Hypothalamus (tissue), 51 donors: ENCODE measurements around the gene NR1H3.
"Not testable (repeated sequence)": the region's sequence is repeated elsewhere in the genome, so short reads cannot be mapped to it uniquely, and the experiment has no call there.

Experiments used
- DNase-seq, 51 donors: peaks; one replicate each; lab custom pipeline; 2025; lab: John Stamatoyannopoulos, UW

The NR1H3 gene

GRCh38 chr11:47257517-47258316, at the start of gene NR1H3:
NR1H3 (plus strand) TSS chr11:47257996; CDS start chr11:47259217, 1,221 bp downstream.
- DNase-seq, result peak in 24 of 51 donors; percentile 5 to 68 (median 50)

GRCh38 chr11:47208008-47208552, 49.7 kb upstream of the NR1H3 start:
- DNase-seq, result not testable (repeated sequence)

GRCh38 chr11:47208628-47209027, 49.2 kb upstream of the NR1H3 start:
- DNase-seq, result no peak

DNA sequence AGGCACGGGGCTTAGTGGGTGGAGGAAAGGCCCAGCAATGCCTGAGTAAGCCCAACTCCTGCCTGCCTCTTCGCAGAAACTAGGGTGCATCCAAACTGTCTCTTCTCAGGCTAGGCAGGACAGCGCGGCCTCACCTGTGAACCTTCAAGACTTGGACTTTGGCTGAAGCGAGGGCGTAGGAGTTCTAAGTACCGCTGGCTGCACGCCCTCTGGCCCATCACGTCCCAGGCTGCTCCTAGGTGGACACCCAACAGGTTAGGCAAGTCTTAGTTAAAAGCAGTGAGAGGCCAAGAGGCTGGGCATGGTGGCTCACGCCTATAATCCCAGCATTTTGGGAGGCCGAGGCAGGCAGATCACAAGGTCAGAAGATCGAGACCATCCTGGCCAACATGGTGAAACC, 44.9 kb upstream of the NR1H3 start:
- no peak for DNase-seq

- peak; percentile 27 to 97 (median 87) for DNase-seq
Measured at GRCh38 chr11:47213950-47214565, 43.7 kb upstream of the NR1H3 start.

- DNase-seq, result no peak
Measured at GRCh38 chr11:47215366-47215910, 42.4 kb upstream of the NR1H3 start.

DNA sequence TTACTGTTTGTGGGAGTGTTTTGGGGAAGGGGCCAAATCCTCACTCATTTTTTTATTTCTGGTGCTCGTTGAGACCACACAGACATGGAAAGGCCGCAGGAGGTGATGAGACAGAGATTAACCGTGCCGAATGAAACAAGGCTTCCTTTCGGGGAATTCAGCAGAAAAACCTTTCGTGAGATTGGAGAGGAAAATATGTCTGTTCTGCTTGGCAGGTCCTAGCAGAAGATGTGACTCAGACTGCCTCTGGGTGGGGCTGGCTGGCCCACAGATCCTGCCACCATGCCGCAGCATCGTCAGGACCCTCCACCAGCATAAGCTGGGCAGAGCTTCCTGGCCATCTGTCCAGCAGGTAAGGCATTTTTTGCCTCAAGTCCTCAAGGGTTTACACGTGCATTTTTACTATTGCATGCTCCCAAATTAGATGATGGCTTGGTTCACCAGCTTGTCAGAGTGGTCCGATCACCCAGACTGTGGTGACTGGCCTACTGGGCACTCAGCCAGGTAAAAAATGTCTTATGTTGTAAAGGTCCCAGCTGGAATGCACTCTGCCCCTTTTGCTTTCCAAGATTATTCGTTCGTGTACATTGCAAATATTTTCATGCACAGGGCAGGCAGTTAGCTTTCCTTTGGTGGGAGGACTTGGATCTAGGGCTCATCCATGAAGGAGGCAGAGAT, 41.5 kb upstream of the NR1H3 start:
- peak in 4 of 51 donors; percentile 3 to 24 (median 10) for DNase-seq

DNA sequence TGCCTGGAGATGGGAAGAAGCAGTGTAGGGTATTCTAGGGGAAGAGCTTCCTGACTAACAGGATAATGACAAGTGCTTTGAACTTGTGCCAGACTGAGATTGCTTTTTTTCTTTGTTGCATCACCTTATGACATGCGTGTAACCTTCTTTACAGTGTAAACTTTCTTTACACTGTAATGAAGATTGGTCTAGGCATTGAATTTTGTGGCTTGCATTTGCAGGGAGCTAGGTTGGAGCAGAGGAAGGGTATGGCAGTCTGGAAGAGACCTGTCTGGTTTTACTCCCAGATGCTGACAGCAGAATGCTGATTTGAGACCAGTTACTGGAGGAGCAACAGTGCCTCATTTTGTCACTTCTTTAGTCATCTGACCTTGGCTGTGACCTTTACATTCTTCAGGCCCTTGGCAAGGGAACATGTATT, 37.4 kb upstream of the NR1H3 start:
- DNase-seq, result no peak

DNA sequence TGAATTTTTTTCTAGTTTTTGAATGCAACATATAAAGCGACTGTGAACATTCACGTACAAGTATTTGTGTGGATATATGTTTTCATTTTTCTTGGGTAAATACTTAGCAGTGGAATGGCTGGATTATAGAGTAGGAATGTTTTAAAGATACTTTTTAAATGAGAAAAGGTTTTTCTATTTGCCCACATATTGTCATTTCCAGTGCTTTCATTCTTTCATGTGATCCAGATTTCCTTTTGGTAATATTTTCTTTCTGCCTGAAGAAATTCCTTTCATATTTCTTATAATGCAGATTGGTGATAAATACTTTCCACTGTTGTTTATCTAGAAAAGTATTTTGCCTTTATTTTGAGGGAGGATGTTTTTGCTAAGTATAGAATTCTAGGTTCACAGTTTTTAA, 35.1 kb upstream of the NR1H3 start:
- no peak for DNase-seq

DNA sequence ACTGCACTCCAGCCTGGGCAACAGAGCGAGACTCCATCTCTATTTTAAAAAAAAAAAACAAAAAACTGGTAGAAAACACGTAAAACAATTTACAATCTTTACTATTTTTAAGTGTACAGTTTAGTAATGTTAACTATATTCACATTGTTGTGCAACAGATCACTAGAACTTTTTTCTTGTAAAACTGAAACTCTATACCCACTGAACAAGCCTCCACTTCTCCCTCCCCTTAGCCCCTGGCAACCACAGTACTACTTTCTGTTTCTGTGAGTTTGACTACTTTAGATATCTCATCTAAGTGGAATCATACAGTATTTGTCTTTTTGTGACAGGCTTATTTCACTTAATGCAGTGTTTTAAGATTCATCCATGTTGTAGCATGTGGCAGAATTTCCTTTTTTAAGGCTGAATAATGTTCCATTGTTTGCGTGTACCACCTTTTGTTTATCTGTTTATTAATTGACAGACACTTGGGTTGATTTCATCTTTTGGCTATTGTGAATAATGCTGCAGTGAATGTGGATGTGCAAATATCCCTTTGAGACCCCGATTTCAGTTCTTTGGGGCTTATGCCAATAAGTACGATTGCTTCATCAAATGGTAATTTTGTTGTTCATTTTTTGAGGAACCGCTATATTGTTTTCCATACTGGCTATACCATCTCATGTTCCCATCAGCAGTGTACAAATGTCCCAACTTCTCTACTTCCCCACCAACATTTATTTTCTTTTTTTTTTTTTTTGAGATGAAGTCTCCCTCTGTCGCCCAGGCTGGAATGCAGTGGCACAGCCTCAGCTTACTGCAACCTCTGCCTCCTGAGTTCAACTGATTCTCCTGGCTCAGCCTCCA, 32.0 kb upstream of the NR1H3 start:
- no peak for DNase-seq

DNA sequence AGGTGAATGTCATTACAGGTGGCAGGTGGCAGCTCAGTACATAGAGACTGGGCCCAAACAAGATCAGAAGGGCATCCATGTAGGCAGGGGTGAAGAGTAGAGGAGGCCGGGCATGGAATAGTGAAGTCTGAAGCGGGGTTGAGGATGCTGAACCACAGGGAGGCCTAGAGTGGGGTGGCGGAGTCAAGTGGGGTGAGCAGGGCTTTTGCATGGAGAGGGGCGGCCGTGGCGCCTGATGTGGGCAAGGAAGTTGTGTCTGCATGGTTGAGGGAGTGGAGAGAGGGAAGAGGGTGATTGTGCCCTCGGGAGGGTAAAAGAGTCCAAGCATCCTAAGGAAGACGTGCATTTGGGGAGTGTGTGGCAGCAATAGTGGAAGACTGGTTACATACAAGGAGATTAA, 28.6 kb upstream of the NR1H3 start:
- DNase-seq, result no peak

GRCh38 chr11:47233051-47233450, 24.7 kb upstream of the NR1H3 start:
- DNase-seq, result no peak

DNA sequence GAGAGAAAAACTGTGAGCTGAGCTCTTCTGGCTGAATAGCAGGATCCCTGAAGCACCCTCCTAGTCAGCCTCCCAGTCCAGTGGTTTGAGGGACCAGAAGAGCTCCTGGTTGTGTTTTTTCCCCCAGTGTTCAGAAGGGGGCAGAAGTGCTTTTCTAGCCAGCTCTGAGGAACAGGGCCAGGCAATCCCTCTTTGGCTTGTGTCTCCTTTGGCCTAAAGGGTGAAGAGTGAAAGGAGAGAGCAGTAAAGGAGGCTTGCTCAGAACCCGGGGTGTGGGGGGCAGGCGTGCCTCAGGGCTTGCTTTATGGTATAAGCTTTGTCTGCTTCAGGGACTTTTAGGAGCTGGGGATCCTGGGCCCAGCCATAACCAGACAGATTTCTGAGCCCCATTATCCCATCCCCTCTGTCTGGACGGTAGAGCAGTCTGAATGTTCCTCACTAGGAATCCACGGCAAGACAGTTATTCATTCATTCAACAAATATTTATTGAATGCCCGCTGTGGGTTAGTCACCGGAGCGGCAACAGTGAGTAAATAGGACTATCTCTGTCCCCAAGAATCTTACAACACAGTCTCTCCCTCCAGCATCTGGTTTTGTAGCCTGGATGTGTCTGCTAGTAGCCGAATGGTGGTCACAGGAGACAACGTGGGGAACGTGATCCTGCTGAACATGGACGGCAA, 23.7 kb upstream of the NR1H3 start:
- peak in 3 of 51 donors; percentile 5 to 29 (median 17) for DNase-seq

DNA sequence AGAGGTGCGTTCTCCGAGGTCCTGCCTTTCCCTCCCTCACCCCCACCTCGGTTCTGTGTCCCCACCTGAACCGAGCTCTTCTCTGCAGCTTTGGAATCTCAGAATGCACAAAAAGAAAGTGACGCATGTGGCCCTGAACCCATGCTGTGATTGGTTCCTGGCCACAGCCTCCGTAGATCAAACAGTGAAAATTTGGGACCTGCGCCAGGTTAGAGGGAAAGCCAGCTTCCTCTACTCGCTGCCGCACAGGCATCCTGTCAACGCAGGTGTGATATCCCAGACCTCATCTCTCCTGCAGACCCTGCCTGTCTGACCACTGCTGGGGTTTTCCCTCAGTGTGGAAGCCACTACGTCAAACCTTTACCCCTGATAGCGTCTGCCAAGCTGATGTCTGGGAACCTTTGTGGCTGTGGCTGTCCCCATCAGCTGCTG, 23.1 kb upstream of the NR1H3 start:
- DNase-seq, result no peak

GRCh38 chr11:47235163-47235562, 22.6 kb upstream of the NR1H3 start:
- DNase-seq, result no peak

- no peak for DNase-seq
Measured at GRCh38 chr11:47236482-47236881, 21.3 kb upstream of the NR1H3 start.

DNA sequence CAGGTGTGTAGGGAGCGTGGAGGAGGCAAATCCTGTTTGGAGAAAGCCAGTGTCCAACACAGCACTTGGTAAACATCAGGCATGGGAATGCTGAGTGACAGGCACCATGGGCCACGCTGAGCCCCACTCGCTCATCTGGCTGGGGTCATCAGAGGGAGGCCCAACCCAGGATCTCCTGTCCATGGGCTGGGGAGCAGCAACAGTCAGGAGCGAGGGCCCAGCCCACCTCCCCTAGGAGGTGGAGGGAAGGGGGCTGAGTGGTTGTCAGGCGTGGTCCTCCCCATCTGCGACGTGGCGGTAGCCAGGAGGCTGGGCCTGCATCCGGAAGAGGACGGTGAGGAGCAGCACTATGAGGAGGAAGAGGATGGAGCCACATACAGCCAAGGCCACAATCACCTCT, 17.9 kb upstream of the NR1H3 start:
- DNase-seq, result no peak

- DNase-seq, result no peak
Measured at GRCh38 chr11:47241841-47242301, 15.9 kb upstream of the NR1H3 start.

DNA sequence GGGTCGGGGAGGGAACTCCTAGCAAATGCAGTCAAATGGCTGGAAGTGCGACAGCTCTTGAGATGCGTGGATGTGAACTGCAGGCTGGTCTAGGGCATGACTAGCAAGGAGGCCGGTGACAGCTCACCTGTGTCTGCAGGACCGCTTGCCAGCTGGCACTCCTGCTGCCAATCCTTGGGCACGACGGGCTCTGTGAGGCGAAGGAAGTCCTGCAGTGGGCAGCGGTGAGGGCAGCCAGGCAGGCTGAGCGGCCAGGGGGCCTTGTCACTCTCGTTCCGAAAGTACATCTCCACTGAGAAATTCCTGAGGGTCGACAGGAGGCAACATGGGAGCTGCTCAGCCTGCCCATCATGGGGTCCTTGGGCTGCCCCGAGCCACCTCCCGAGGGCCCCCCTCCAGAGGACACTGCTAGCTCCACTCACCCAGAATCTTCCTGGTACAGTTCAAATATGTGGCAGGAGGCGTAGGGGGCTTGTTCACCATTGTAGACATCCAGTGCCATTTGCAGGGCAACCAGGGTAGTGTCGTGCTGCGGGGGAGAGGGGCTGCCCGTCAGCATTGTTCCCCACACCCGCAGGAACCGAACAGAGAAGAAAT, 15.1 kb upstream of the NR1H3 start:
- no peak for DNase-seq
